SK-N-SH treated with all-trans-retinoic acid at 6 μM for 48 hours (cell line): ENCODE data around the gene ZNF622.

Experiments used
- ATAC-seq: fragments of 200-7000 bp; cut with Tn5 transposase; 3 replicates; pipeline ENCODE4 v1.9.1; 2020; ENCODE audit warnings: mild to moderate bottlenecking, moderate library complexity
- BACH2 ChIP-seq: fragments of 250-450 bp; sonication (Bioruptor Pico); IDR thresholded peaks from 2 replicates; pipeline ENCODE4 v1.9.0; 2021; ENCODE audit warnings: mild to moderate bottlenecking, borderline replicate concordance
- CREB5 ChIP-seq: fragments of 250-450 bp; sonication (Bioruptor Pico); IDR thresholded peaks from 2 replicates; pipeline ENCODE4 v1.5.1; 2020; ENCODE audit warnings: low read depth, mild to moderate bottlenecking, moderate library complexity
- CSDC2 ChIP-seq: fragments of 250-450 bp; sonication (Bioruptor Pico); IDR thresholded peaks from 2 replicates; pipeline ENCODE4 v1.5.0; 2020; ENCODE audit warnings: mild to moderate bottlenecking, moderate library complexity
- CSRNP3 ChIP-seq: fragments of 250-450 bp; sonication (Bioruptor Pico); IDR thresholded peaks from 2 replicates; pipeline ENCODE4 v1.5.1; 2021; ENCODE audit warnings: mild to moderate bottlenecking, moderate library complexity
- ESRRG ChIP-seq: fragments of 250-450 bp; sonication (Bioruptor Pico); IDR thresholded peaks from 2 replicates; pipeline ENCODE4 v1.6.1; 2021; ENCODE audit warnings: mild to moderate bottlenecking
- GLIS3 ChIP-seq: fragments of 250-450 bp; sonication (Bioruptor Pico); IDR thresholded peaks from 2 replicates; pipeline ENCODE4 v1.5.0; 2020; ENCODE audit warnings: mild to moderate bottlenecking, moderate library complexity
- ISL1 ChIP-seq: fragments of 250-450 bp; sonication (Bioruptor Pico); IDR thresholded peaks from 2 replicates; pipeline ENCODE4 v2.1.2; 2022; ENCODE audit warnings: mild to moderate bottlenecking, moderate library complexity
- OSR1 ChIP-seq: fragments of 250-450 bp; sonication (Bioruptor Pico); IDR thresholded peaks from 2 replicates; pipeline ENCODE4 v1.8.0; 2022; ENCODE audit warnings: moderate library complexity, mild to moderate bottlenecking, inconsistent platforms
- PATZ1 ChIP-seq: fragments of 250-450 bp; sonication (Bioruptor Pico); IDR thresholded peaks from 2 replicates; pipeline ENCODE4 v1.8.0; 2020; ENCODE audit warnings: mild to moderate bottlenecking, moderate library complexity, borderline replicate concordance
- POU6F1 ChIP-seq: fragments of 250-450 bp; sonication (Bioruptor Pico); IDR thresholded peaks from 2 replicates; pipeline ENCODE4 v1.8.0; 2021; ENCODE audit warnings: low read depth, mild to moderate bottlenecking, moderate library complexity, borderline replicate concordance
- PPARA ChIP-seq: fragments of 250-450 bp; sonication (Bioruptor Pico); IDR thresholded peaks from 2 replicates; pipeline ENCODE4 v1.5.0; 2020; ENCODE audit warnings: mild to moderate bottlenecking, borderline replicate concordance
- RARB ChIP-seq: fragments of 250-450 bp; sonication (Bioruptor Pico); IDR thresholded peaks from 2 replicates; pipeline ENCODE4 v1.8.0; 2021; ENCODE audit warnings: mild to moderate bottlenecking, moderate library complexity
- SNAI2 ChIP-seq: fragments of 250-450 bp; sonication (Bioruptor Pico); IDR thresholded peaks from 2 replicates; pipeline ENCODE4 v1.5.0; 2020; ENCODE audit warnings: mild to moderate bottlenecking, moderate library complexity
- TCF4 ChIP-seq: fragments of 250-450 bp; sonication (Bioruptor Pico); IDR thresholded peaks from 2 replicates; pipeline ENCODE4 v1.8.0; 2021; ENCODE audit warnings: mild to moderate bottlenecking, moderate library complexity, borderline replicate concordance
- TOX ChIP-seq: fragments of 250-450 bp; sonication (Bioruptor Pico); IDR thresholded peaks from 2 replicates; pipeline ENCODE4 v1.8.0; 2021; ENCODE audit warnings: mild to moderate bottlenecking, moderate library complexity, borderline replicate concordance
- TSHZ2 ChIP-seq: fragments of 250-450 bp; sonication (Bioruptor Pico); IDR thresholded peaks from 2 replicates; pipeline ENCODE4 v1.5.0; 2020; ENCODE audit warnings: mild to moderate bottlenecking, moderate library complexity
- ZC3H10 ChIP-seq: fragments of 250-450 bp; sonication (Bioruptor Pico); IDR thresholded peaks from 2 replicates; pipeline ENCODE4 v1.5.1; 2021; ENCODE audit warnings: mild to moderate bottlenecking, moderate library complexity
- ZFP3 ChIP-seq: fragments of 250-450 bp; sonication (Bioruptor Pico); IDR thresholded peaks from 2 replicates; pipeline ENCODE4 v1.5.0; 2020; ENCODE audit warnings: mild to moderate bottlenecking, moderate library complexity
- ZFP30 ChIP-seq: fragments of 450-650 bp; formaldehyde crosslinking; IDR thresholded peaks from 2 replicates; pipeline ENCODE4 v1.5.0; 2022; ENCODE audit warnings: mild to moderate bottlenecking, moderate library complexity
- ZNF565 ChIP-seq: fragments of 450-650 bp; formaldehyde crosslinking; conservative IDR thresholded peaks from 2 replicates; pipeline ENCODE4 v1.5.0; 2020; ENCODE audit warnings: low read depth, mild to moderate bottlenecking, moderate library complexity
- ZNF70 ChIP-seq: fragments of 450-650 bp; formaldehyde crosslinking; IDR thresholded peaks from 2 replicates; pipeline ENCODE4 v1.5.0; 2020; ENCODE audit warnings: mild to moderate bottlenecking, moderate library complexity
- ZNF8 ChIP-seq: fragments of 450-650 bp; formaldehyde crosslinking; IDR thresholded peaks from 2 replicates; pipeline ENCODE4 v1.5.0; 2020; ENCODE audit warnings: mild to moderate bottlenecking, moderate library complexity

ZNF622 gene

GRCh38 chr5:16454686-16455085, 10.9 kb downstream of the ZNF622 start:
- ATAC-seq = no peak
- TF ChIP-seq TCF4 (CRISPR knock-in tag) = no peak
- TF ChIP-seq CSDC2 (CRISPR knock-in tag) = no peak
- no peak for TF ChIP-seq GLIS3
- TF ChIP-seq ZC3H10 (CRISPR knock-in tag) = no peak
- no peak for TF ChIP-seq SNAI2 (CRISPR knock-in tag)
- TF ChIP-seq ZFP3 (CRISPR knock-in tag) = no peak
- TF ChIP-seq OSR1 (CRISPR knock-in tag) = no peak
- TF ChIP-seq ESRRG (CRISPR knock-in tag) = no peak
- TF ChIP-seq ZNF565 (CRISPR knock-in tag) = no peak
- no peak for TF ChIP-seq PATZ1
- no peak for TF ChIP-seq ZFP30 (CRISPR knock-in tag)
- no peak for TF ChIP-seq POU6F1
- no peak for TF ChIP-seq CSRNP3 (CRISPR knock-in tag)
- TF ChIP-seq TOX (CRISPR knock-in tag) = no peak
- TF ChIP-seq RARB (CRISPR knock-in tag) = no peak
- TF ChIP-seq ZNF8 = no peak
- TF ChIP-seq BACH2 (CRISPR knock-in tag) = no peak
- TF ChIP-seq ZNF70 (CRISPR knock-in tag) = no peak
- TF ChIP-seq, all 23 proteins: peak for 0

- peak; percentile 30; the same call in 1 of the 3 replicates for ATAC-seq
- TF ChIP-seq BACH2 (CRISPR knock-in tag) = no peak
- no peak for TF ChIP-seq TCF4 (CRISPR knock-in tag)
- no peak for TF ChIP-seq CREB5
- no peak for TF ChIP-seq POU6F1
- no peak for TF ChIP-seq ESRRG (CRISPR knock-in tag)
- TF ChIP-seq ZNF70 (CRISPR knock-in tag) = no peak
- TF ChIP-seq ZNF565 (CRISPR knock-in tag) = no peak
- TF ChIP-seq TSHZ2 (CRISPR knock-in tag) = no peak
- TF ChIP-seq TOX (CRISPR knock-in tag) = no peak
- no peak for TF ChIP-seq ZFP3 (CRISPR knock-in tag)
- no peak for TF ChIP-seq OSR1 (CRISPR knock-in tag)
- no peak for TF ChIP-seq CSRNP3 (CRISPR knock-in tag)
- no peak for TF ChIP-seq SNAI2 (CRISPR knock-in tag)
- no peak for TF ChIP-seq ZNF8
- TF ChIP-seq RARB (CRISPR knock-in tag) = no peak
- no peak for TF ChIP-seq PPARA (CRISPR knock-in tag)
- no peak for TF ChIP-seq ZC3H10 (CRISPR knock-in tag)
- TF ChIP-seq GLIS3 = no peak
- TF ChIP-seq ISL1 (CRISPR knock-in tag) = no peak
- no peak for TF ChIP-seq CSDC2 (CRISPR knock-in tag)
Observed at GRCh38 chr5:16453609-16454008, 12.0 kb downstream of the ZNF622 start.
